Measurements from ENCODE around the gene CSE1L.

The CSE1L gene

GRCh38 chr20:49046087-49046900, at the start of gene CSE1L:
TSS of gene CSE1L (plus strand) at chr20:49046312. CDS start at chr20:49058464, 12,152 bp downstream.
- Mint-ChIP-seq H3K9me3 (no peaks in the 10 kb centered on the region), H3K27me3 (ENCODE audit: low read depth) (no peaks in the 10 kb centered on the region), H3K36me3 (ENCODE audit: low read depth) (peaks cover 24% of the 10 kb centered on the region), H3K27ac (peak within 1 kb of the TSS; percentile 86 to 98 (median 95)), H3K4me1 (peaks cover 21% of the 10 kb centered on the region), H3K4me3 (peak within 1 kb of the TSS; percentile 99 to 100 (median 99))
- TF ChIP-seq, protein P1, sequence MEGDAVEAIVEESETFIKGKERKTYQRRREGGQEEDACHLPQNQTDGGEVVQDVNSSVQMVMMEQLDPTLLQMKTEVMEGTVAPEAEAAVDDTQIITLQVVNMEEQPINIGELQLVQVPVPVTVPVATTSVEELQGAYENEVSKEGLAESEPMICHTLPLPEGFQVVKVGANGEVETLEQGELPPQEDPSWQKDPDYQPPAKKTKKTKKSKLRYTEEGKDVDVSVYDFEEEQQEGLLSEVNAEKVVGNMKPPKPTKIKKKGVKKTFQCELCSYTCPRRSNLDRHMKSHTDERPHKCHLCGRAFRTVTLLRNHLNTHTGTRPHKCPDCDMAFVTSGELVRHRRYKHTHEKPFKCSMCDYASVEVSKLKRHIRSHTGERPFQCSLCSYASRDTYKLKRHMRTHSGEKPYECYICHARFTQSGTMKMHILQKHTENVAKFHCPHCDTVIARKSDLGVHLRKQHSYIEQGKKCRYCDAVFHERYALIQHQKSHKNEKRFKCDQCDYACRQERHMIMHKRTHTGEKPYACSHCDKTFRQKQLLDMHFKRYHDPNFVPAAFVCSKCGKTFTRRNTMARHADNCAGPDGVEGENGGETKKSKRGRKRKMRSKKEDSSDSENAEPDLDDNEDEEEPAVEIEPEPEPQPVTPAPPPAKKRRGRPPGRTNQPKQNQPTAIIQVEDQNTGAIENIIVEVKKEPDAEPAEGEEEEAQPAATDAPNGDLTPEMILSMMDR (IDR thresholded peaks at IDR 0.05; ENCODE audit: unreplicated experiment in 3 of 3): peak in 2 of 3 experiments; percentile 13 to 28

- Mint-ChIP-seq H3K27ac (no peak overlapping the region), H3K9me3 (no peaks in the 10 kb centered on the region), H3K27me3 (ENCODE audit: low read depth) (no peaks in the 10 kb centered on the region), H3K36me3 (ENCODE audit: low read depth) (peaks cover 53% of the 10 kb centered on the region), H3K4me1 (no peaks in the 10 kb centered on the region), H3K4me3 (no peak overlapping the region)
- TF ChIP-seq, protein P1 (IDR thresholded peaks at IDR 0.05; ENCODE audit: unreplicated experiment in 3 of 3): no peak
Measured at GRCh38 chr20:48999890-49000870, 45.9 kb upstream of the CSE1L start.

- H3K4me3 Mint-ChIP-seq: no peak overlapping the region
- H3K4me1 Mint-ChIP-seq: no peaks in the 10 kb centered on the region
- H3K27ac Mint-ChIP-seq: no peak overlapping the region
- H3K9me3 Mint-ChIP-seq: no peaks in the 10 kb centered on the region
- TF ChIP-seq, protein P1 (IDR thresholded peaks at IDR 0.05; ENCODE audit: unreplicated experiment in 3 of 3): no peak
- no peaks in the 10 kb centered on the region for H3K27me3 Mint-ChIP-seq (ENCODE audit: low read depth)
- peaks cover 56% of the 10 kb centered on the region for H3K36me3 Mint-ChIP-seq (ENCODE audit: low read depth)
Measured at GRCh38 chr20:49001741-49002140, 44.4 kb upstream of the CSE1L start.

GRCh38 chr20:49006446-49006980, 39.6 kb upstream of the CSE1L start:
- Mint-ChIP-seq H3K27ac (peak overlapping the region in 1 of 3 experiments; percentile 65), H3K9me3 (no peaks in the 10 kb centered on the region), H3K4me3 (no peak overlapping the region), H3K36me3 (ENCODE audit: low read depth) (peaks cover 45% of the 10 kb centered on the region), H3K27me3 (ENCODE audit: low read depth) (no peaks in the 10 kb centered on the region), H3K4me1 (no peaks in the 10 kb centered on the region)
- TF ChIP-seq, protein P1 (IDR thresholded peaks at IDR 0.05; ENCODE audit: unreplicated experiment in 3 of 3): no peak

DNA sequence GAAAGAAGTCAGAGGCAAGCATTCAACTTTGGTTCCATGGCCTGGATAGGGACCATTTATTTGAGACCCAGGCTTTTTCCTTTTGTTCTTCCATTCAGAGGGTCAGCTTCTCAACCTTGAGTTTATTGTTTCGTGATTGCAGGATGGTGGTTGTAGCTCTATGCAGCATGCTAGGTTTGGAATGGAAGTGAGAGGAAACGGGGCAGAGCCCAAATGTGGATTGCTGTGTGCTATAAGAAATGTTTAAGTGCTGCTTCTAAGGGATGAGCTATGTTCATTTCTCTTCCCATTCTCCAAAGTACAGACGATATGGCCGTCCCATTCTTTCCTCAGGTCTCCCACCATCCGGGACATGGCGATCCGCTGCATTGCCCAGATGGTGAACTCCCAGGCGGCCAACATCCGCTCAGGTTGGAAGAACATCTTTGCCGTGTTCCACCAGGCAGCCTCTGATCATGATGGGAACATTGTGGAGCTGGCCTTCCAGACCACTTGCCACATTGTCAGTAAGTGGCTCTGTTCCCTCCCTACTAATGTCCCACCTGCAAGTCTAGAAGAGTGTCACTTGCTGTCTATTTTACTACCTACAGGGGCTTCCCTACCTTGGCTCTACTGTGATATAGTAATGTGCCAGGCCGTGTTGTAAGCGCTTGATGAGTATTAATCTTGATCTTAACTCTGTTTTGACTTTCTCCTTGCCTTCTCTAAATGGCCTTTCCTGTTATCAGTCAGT, 36.0 kb upstream of the CSE1L start:
- Mint-ChIP-seq H3K36me3 (ENCODE audit: low read depth) (peaks cover 56% of the 10 kb centered on the region), H3K4me3 (no peak overlapping the region), H3K27me3 (ENCODE audit: low read depth) (no peaks in the 10 kb centered on the region), H3K9me3 (no peaks in the 10 kb centered on the region), H3K4me1 (no peaks in the 10 kb centered on the region), H3K27ac (peak overlapping the region in 1 of 3 experiments; percentile 78)
- TF ChIP-seq, protein P1 (IDR thresholded peaks at IDR 0.05; ENCODE audit: unreplicated experiment in 3 of 3): no peak
